ENCODE results near the gene CUL5. TPM values are rescaled to one million over a fixed set of nuclear protein-coding genes. Genes with fewer than 3 reads are reported as not detected.

Gene CUL5
- total RNA-seq, 1 donor from 2014 or later, result 30.9 TPM

Other genes with a start within 250 kb of the CUL5 start
- 43.9 and 90.5 TPM in 2 replicates for gene SLC35F2, start 150.1 kb upstream of the CUL5 start, total RNA-seq
- 0.13 TPM in 1 of 2 replicates, not detected in the other for gene RAB39A, start 80.5 kb upstream of the CUL5 start, total RNA-seq
- gene ACAT1, start 112.7 kb downstream of the CUL5 start, total RNA-seq, result 102 and 110 TPM in 2 replicates
- gene NPAT, start 213.7 kb downstream of the CUL5 start, total RNA-seq, result 11.9 and 14.7 TPM in 2 replicates
- 51.6 and 69.7 TPM in 2 replicates for gene ATM, start 214.2 kb downstream of the CUL5 start, total RNA-seq